Left lung (tissue), 10 donors: ENCODE data around the gene ZNF699. TPM values are rescaled to one million over a fixed set of nuclear protein-coding genes. Genes with fewer than 3 reads are reported as not detected.
"Not testable (repeated sequence)": the region's sequence is repeated elsewhere in the genome, so short reads cannot be mapped to it uniquely, and the experiment has no call there.

ENCODE experiments used
- ATAC-seq: fragments of 200-7000 bp; cut with Tn5 transposase; one replicate; pipeline ENCODE4 v1.9.1; 2020; ENCODE audit warnings: moderate library complexity
- DNase-seq, 4 donors: peaks; one replicate each; pipeline ENCODE4 v3.0.0-alpha.2; 2013 to 2020
- H3K27ac ChIP-seq, 2 donors: fragments of 200-600 bp; sonication (generic) in 1 of 2; one replicate each; pipeline versions ENCODE4 v1.5.0 to v1.8.0; 2020 to 2021
- H3K27me3 ChIP-seq, 2 donors: fragments of 200-600 bp; sonication (generic) in 1 of 2; one replicate each; pipeline versions ENCODE4 v1.5.0 to v1.8.0; 2020 to 2021
- H3K36me3 ChIP-seq, 2 donors: fragments of 200-600 bp; sonication (generic) in 1 of 2; one replicate each; pipeline versions ENCODE4 v1.5.0 to v1.8.0; 2020 to 2021
- H3K4me1 ChIP-seq, 2 donors: fragments of 200-600 bp; one replicate each; pipeline ENCODE4 v1.8.0; 2021
- H3K4me3 ChIP-seq, 2 donors: fragments of 200-600 bp; sonication (generic) in 1 of 2; one replicate each; pipeline versions ENCODE4 v1.5.0 to v1.8.0; 2020 to 2021; ENCODE audit warnings: mild to moderate bottlenecking in 1 of 2
- H3K9me3 ChIP-seq, 2 donors: fragments of 200-600 bp; sonication (generic) in 1 of 2; one replicate each; pipeline versions ENCODE4 v1.5.0 to v1.8.0; 2020 to 2021
- intact Hi-C, 2 donors: fragments of 100-400 bp; cut with DNase I; formaldehyde crosslinking; loops; one replicate each; pipeline versions ENCODE4 v1.11.2 to v1.14.2; 2022
- polyA plus RNA-seq, 6 donors: library from polyadenylated mRNA; unstranded; fragments of 120-200 nt; gene quantifications; one replicate each; pipeline ENCODE4 v1.2.1, GENCODE V29; 2013; ENCODE audit not compliant: insufficient read length in 6 of 6
- total RNA-seq, 2 donors: library from RNA; stranded (reverse); fragmentation: NEBNext Ultra II Directional; extraction: Animal tissue kit (Norgen Biotek cat#: 25700); gene quantifications; one replicate each; pipeline ENCODE4 v1.2.1, GENCODE V29; 2021
- TF ChIP-seq, protein P1 (sequence below), 2 donors: fragments of 200-600 bp; sonication (generic) in 1 of 2; IDR thresholded peaks; one replicate each; pipeline versions ENCODE4 v1.5.0 to v1.8.0; 2021; ENCODE audit warnings: antibody characterized with exemption in 2 of 2
- donor health status: DM: no; HTN: yes; CAD: no.
- donor health status: DM: no; HTN: no; CAD: no.

ZNF699 gene
- total and polyA plus RNA-seq, 8 donors, result 6.2 to 9.5 (median 7.6) TPM

DNA sequence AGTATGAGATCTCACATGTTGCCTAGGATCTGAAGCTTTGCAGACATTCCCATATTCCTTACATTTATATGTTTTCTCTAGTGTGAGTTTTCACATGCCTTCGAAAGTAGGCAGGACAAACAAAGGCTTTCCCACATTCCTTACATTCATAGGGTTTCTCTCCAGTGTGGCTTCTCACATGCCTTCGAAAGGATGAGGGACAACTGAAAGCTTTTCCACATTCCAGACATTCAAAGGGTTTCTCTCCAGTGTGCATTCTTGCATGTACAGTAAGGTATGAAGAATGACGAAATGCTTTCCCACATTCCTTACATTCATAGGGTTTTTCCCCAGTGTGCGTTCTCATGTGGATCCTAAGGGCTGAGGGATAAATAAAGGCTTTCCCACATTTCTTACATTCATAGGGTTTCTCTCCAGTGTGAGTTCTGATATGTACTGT, 14.2 kb downstream of the ZNF699 start:
- TF ChIP-seq, protein P1, sequence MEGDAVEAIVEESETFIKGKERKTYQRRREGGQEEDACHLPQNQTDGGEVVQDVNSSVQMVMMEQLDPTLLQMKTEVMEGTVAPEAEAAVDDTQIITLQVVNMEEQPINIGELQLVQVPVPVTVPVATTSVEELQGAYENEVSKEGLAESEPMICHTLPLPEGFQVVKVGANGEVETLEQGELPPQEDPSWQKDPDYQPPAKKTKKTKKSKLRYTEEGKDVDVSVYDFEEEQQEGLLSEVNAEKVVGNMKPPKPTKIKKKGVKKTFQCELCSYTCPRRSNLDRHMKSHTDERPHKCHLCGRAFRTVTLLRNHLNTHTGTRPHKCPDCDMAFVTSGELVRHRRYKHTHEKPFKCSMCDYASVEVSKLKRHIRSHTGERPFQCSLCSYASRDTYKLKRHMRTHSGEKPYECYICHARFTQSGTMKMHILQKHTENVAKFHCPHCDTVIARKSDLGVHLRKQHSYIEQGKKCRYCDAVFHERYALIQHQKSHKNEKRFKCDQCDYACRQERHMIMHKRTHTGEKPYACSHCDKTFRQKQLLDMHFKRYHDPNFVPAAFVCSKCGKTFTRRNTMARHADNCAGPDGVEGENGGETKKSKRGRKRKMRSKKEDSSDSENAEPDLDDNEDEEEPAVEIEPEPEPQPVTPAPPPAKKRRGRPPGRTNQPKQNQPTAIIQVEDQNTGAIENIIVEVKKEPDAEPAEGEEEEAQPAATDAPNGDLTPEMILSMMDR (IDR thresholded peaks at IDR 0.05), result no peak
- Histone ChIP-seq H3K9me3 (peaks cover 3 to 100% of the 10 kb centered on the region in 2 donors), H3K4me1 (no peaks in the 10 kb centered on the region), H3K36me3 (peaks cover 9 to 94% of the 10 kb centered on the region in 2 donors), H3K27me3 (no peaks in the 10 kb centered on the region), H3K27ac (no peak overlapping the region), H3K4me3 (no peak overlapping the region)
- no peak for DNase-seq
- ATAC-seq, result no peak
- intact Hi-C loops, result no loop called here

DNA sequence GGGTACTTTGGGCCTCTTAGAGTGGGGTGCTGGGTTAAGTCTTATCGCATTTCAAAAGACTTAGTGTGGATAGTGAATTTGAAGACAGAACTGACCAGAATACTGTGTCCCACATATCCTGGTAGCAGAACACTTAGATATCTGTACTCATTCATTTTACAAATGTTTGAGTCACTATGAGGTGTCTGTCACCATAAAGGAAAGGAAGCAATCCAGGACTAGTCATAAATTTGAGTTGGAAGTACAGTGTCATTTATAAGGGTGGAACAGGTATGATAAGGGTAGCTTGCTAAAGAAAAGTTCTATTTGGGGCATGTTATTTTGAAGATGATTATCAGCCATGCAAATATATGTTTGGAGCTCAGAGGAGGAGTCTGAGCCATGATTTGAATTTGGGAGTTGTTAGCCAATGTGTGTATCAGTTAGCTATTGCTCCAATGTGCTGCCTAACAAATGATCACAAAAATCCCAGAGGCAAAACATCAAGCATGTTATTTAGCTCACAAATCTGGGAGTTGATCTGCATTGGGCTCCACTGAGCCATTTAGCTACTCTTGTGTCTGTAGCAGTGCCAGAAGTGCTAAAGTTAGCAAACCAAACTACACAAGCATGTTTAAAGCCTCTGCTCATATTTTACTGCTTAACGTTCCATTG, 20.3 kb downstream of the ZNF699 start:
- Histone ChIP-seq H3K9me3 (peaks cover 0 to 98% of the 10 kb centered on the region in 2 donors), H3K27me3 (peaks cover 0 to 3% of the 10 kb centered on the region in 2 donors), H3K4me1 (no peaks in the 10 kb centered on the region), H3K36me3 (peaks cover 0 to 48% of the 10 kb centered on the region in 2 donors), H3K4me3 (no peak overlapping the region), H3K27ac (no peak overlapping the region)
- TF ChIP-seq, protein P1 (IDR thresholded peaks at IDR 0.05), result no peak
- ATAC-seq (no peak), DNase-seq (no peak)
- intact Hi-C loops, result no loop called here

DNA sequence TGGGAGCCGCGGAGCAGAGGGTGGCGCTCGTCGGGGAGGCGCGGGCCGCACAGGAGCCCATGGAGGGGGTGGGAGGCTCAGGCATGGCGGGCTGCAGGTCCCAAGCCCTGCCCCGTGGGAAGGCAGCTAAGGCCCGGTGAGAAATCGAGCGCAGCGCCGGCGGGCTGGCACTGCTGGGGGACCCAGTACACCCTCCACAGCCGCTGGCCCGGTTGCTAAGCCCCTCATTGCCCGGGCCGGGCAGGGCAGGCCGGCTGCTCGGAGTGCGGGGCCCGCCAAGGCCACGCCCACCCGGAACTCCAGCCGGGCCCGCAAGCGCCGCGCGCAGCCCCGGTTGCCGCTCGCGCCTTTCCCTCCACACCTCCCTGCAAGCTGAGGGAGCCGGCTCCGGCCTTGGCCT, 26.2 kb downstream of the ZNF699 start:
- intact Hi-C loops, result not testable (repeated sequence)
- DNase-seq, result peak in 1 of 4 donors; percentile 3

DNA sequence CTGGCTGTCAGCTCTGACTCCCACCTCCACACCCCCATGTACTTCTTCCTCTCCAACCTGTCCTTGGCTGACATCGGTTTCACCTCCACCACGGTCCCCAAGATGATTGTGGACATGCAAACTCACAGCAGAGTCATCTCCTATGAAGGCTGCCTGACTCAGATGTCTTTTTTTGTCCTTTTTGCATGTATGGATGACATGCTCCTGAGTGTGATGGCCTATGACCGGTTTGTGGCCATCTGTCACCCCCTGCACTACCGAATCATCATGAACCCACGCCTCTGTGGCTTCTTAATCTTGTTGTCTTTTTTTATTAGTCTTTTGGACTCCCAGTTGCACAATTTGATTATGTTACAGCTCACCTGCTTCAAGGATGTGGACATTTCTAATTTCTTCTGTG, 58.4 kb downstream of the ZNF699 start:
- Histone ChIP-seq H3K27ac (no peak overlapping the region), H3K36me3 (no peaks in the 10 kb centered on the region), H3K27me3 (no peaks in the 10 kb centered on the region), H3K4me1 (no peaks in the 10 kb centered on the region), H3K9me3 (peaks cover 0 to 22% of the 10 kb centered on the region in 2 donors), H3K4me3 (no peak overlapping the region)
- ATAC-seq, result no peak
- DNase-seq, result no peak
- TF ChIP-seq, protein P1 (IDR thresholded peaks at IDR 0.05), result no peak
- intact Hi-C loops, result no loop called here

More for the DNA sequence above, 26.2 kb downstream of the ZNF699 start:
- not testable (repeated sequence) for H3K27ac ChIP-seq, H3K4me1 ChIP-seq, ATAC-seq, H3K36me3 ChIP-seq, H3K4me3 ChIP-seq
- Histone ChIP-seq H3K27me3 (peaks cover 0 to 16% of the 10 kb centered on the region in 2 donors), H3K9me3 (peaks cover 0 to 63% of the 10 kb centered on the region in 2 donors)

DNA sequence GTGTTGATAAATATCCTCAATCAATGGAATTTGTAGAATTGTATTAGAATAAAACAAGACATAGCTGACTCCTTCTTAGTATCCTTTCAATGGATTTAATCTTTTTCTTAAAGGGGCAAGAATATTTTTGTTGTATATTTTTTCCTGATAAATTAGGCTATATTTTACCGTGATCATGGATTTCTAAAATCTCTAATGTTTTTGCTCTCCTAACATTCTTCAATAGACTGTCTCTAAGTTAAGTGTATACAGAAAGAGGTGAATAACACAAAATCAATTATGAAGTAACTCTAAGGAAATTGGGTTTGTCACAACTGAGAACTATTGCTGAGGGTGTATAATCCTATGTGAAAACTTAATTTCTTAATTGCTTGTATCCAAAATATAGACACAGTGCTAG, 59.0 kb downstream of the ZNF699 start, which contains the start of gene OR7E24:
Gene OR7E24 (plus strand): TSS at position 301 of the 400 bp plus-strand sequence. CDS start 114 bp downstream, outside the sequence.
- no peak for ATAC-seq
- no peaks in the 10 kb centered on the region for H3K27me3 ChIP-seq
- no peaks in the 10 kb centered on the region for H3K36me3 ChIP-seq
- intact Hi-C loops, result no loop called here
- TF ChIP-seq, protein P1 (IDR thresholded peaks at IDR 0.05), result no peak
- H3K9me3 ChIP-seq, result peaks cover 0 to 23% of the 10 kb centered on the region in 2 donors
- DNase-seq, result no peak
- H3K4me3 ChIP-seq, result no peak within 1 kb of the TSS
- no peak within 1 kb of the TSS for H3K27ac ChIP-seq
- no peaks in the 10 kb centered on the region for H3K4me1 ChIP-seq

Other genes starting within 250 kb of the ZNF699 start
- gene OR1M1, start 222.8 kb downstream of the ZNF699 start, total RNA-seq, result not detected
- gene OR1M1, start 222.8 kb downstream of the ZNF699 start, polyA plus RNA-seq, result under 1 TPM in 4 of 6 donors, not detected in 2; 0.09 to 0.13 (median 0.11) TPM
- gene OR7G2, start 202.4 kb downstream of the ZNF699 start, total RNA-seq, result not detected
- gene OR7G2, start 202.4 kb downstream of the ZNF699 start, polyA plus RNA-seq, result under 1 TPM in 4 of 6 donors, not detected in 2; 0.06 to 0.13 (median 0.08) TPM
- gene OR7G1, start 194.1 kb downstream of the ZNF699 start, total RNA-seq, result not detected
- not detected for gene OR7G1, start 194.1 kb downstream of the ZNF699 start, polyA plus RNA-seq
- not detected for gene OR7G3, start 182.9 kb downstream of the ZNF699 start, total RNA-seq
- gene OR7G3, start 182.9 kb downstream of the ZNF699 start, polyA plus RNA-seq, result not detected
- gene ZNF317, start 169.4 kb downstream of the ZNF699 start, total RNA-seq, result 10 to 100 TPM; 25.1 to 32.4 TPM
- gene ZNF317, start 169.4 kb downstream of the ZNF699 start, polyA plus RNA-seq, result 10 to 100 TPM; 28.5 to 33.8 (median 33.0) TPM
- gene OR7D2, start 130.9 kb downstream of the ZNF699 start, total RNA-seq, result under 1 TPM in 1 of 2 donors, not detected in 1; 0.10 TPM
- gene OR7D2, start 130.9 kb downstream of the ZNF699 start, polyA plus RNA-seq, result 1 to 10 TPM in 1 of 6 donors, under 1 TPM in 5; 0.10 to 2.0 (median 0.15) TPM
- gene OR7D4, start 90.2 kb downstream of the ZNF699 start, total RNA-seq, result not detected
- under 1 TPM; 0.03 to 0.10 (median 0.06) TPM for gene OR7D4, start 90.2 kb downstream of the ZNF699 start, polyA plus RNA-seq
- not detected for gene OR7E24, start 58.9 kb downstream of the ZNF699 start, total RNA-seq
- not detected for gene OR7E24, start 58.9 kb downstream of the ZNF699 start, polyA plus RNA-seq
- 10 to 100 TPM; 14.2 to 15.1 TPM for gene ZNF559, start 14.3 kb upstream of the ZNF699 start, total RNA-seq
- gene ZNF559, start 14.3 kb upstream of the ZNF699 start, polyA plus RNA-seq, result 10 to 100 TPM; 70.0 to 78.5 (median 74.0) TPM
- 1 to 10 TPM; 1.6 to 2.6 TPM for gene ZNF177, start 53.2 kb upstream of the ZNF699 start, total RNA-seq
- 10 to 100 TPM; 11.8 to 15.5 (median 13.7) TPM for gene ZNF177, start 53.2 kb upstream of the ZNF699 start, polyA plus RNA-seq
- gene ZNF266, start 125.7 kb upstream of the ZNF699 start, total RNA-seq, result 10 to 100 TPM; 15.4 to 16.2 TPM
- 10 to 100 TPM; 31.1 to 97.1 (median 55.1) TPM for gene ZNF266, start 125.7 kb upstream of the ZNF699 start, polyA plus RNA-seq
- under 1 TPM; 0.13 to 0.15 TPM for gene ZNF560, start 188.8 kb upstream of the ZNF699 start, total RNA-seq
- gene ZNF560, start 188.8 kb upstream of the ZNF699 start, polyA plus RNA-seq, result under 1 TPM; 0.14 to 0.59 (median 0.25) TPM
- gene ZNF426, start 228.8 kb upstream of the ZNF699 start, total RNA-seq, result 10 to 100 TPM; 16.1 to 18.3 TPM
- gene ZNF426, start 228.8 kb upstream of the ZNF699 start, polyA plus RNA-seq, result 10 to 100 TPM; 20.2 to 27.1 (median 22.7) TPM